ENCODE results near the gene MCF2L.
"Not testable (repeated sequence)": the region's sequence is repeated elsewhere in the genome, so short reads cannot be mapped to it uniquely, and the experiment has no call there.

MCF2L gene

GRCh38 chr13:113065406-113066141 lies 96.6 kb downstream of the MCF2L start:
- no peak for DNase-seq (ENCODE audit: low spot score)

GRCh38 chr13:113066142-113066455 lies 97.1 kb downstream of the MCF2L start:
- no peak for DNase-seq (ENCODE audit: low spot score)

DNA sequence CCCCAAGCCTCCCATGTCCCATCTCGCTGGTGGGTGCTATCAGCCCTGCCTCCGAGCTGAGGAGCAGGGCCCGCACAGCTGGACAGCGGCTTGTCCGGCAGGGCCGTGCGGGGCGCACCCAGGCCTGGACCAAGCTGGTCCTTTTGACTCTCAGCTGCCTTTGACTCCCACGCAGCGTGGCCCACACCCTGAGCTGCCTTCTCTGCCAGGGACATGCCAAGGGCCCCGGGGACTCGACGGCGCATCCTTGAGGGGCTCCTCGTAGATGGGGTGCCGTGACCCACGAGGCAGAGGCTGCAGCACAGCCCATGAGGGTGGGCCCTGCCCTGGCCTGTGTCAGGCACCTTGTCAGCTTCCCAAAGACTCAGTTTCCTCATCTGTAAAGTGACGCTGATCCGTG lies 97.7 kb downstream of the MCF2L start:
- no peak for DNase-seq (ENCODE audit: low spot score)

DNA sequence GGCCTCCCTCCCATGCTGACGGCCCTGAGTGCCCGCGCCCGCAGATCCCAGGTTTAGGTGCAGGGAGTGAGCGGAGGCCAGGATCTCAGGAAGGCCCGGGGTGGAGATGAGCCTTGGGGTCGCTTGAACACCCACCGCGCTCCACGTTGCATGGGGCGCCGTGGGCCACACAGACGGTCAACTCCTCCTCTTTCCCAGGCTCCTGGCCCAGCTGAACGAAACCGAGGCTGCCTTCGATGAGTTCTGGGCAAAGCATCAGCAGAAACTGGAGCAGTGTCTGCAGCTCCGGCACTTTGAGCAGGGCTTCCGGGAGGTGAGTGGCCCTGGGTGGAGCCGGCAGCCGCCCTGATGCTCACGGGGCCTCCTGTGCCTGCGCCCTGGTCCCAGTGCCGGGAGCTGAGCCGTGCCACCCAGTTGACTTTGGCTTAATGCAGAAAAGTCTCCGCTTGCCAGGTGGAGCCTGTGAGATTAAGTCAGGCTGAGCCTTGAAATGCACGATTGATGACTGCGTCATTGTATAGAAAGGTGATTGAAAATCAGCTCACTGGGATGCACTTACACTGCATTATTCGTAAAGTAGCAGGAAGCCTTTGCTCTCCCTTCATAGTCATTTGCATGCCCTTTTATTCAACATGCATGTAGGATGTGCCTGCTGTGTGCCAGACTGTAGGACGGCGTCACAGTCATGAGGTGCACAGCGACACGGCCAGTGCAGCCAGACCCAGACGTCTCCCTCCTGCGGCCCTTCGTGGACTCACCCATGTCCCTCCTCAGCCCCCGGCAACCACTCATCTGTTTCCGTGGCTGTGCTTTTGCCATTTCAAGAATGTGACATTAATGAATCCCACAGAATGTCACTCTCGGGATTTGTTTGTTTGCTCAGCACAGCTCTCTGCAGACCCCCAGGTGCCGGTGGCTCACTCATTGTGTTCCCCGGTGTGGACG lies 101.1 kb downstream of the MCF2L start:
- DNase-seq (ENCODE audit: low spot score), result no peak

GRCh38 chr13:113070855-113071254 lies 101.8 kb downstream of the MCF2L start:
- no peak for DNase-seq (ENCODE audit: low spot score)

DNA sequence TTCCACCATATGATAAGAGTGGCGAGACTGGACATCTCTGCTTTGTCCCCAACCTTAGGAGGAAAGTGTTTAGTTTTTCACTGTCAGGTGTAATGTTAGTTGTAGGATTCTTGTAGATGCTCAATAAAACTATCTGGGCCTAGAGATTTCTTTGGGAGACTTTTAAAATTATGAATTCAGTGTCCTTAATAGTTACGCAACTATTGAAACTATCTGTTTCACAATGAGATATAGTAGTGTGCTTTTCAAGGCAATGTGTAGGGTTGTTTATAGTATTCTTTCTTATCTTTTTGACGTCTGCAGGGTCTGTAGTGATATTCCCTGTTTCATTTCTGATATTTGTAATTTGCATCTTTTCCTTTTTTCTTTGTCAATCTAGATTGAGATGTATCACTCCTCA lies 103.4 kb downstream of the MCF2L start:
- no peak for DNase-seq (ENCODE audit: low spot score)

GRCh38 chr13:113073942-113074341 lies 104.9 kb downstream of the MCF2L start:
- DNase-seq (ENCODE audit: low spot score), result no peak

DNA sequence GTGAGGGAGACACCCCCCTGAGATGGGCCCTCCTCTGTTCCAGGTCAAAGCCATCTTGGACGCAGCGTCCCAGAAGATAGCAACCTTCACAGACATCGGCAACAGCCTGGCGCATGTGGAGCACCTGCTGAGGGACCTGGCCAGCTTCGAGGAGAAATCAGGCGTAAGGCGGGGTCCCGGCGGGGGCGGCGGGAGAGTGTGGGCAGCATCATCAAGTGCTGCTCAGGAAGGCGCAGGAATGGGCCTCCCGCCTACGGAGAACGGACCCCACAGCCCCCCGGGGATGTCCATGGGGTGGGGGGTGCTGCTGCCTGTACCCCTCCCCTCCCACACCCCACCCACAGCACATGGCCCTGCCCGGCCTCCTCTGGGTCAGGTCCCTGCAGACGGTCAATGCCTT lies 105.4 kb downstream of the MCF2L start:
- DNase-seq (ENCODE audit: low spot score), result no peak

GRCh38 chr13:113074876-113075275 lies 105.9 kb downstream of the MCF2L start:
- no peak for DNase-seq (ENCODE audit: low spot score)

- no peak for DNase-seq (ENCODE audit: low spot score)
Measured at GRCh38 chr13:113075711-113076110, 106.7 kb downstream of the MCF2L start.

DNA sequence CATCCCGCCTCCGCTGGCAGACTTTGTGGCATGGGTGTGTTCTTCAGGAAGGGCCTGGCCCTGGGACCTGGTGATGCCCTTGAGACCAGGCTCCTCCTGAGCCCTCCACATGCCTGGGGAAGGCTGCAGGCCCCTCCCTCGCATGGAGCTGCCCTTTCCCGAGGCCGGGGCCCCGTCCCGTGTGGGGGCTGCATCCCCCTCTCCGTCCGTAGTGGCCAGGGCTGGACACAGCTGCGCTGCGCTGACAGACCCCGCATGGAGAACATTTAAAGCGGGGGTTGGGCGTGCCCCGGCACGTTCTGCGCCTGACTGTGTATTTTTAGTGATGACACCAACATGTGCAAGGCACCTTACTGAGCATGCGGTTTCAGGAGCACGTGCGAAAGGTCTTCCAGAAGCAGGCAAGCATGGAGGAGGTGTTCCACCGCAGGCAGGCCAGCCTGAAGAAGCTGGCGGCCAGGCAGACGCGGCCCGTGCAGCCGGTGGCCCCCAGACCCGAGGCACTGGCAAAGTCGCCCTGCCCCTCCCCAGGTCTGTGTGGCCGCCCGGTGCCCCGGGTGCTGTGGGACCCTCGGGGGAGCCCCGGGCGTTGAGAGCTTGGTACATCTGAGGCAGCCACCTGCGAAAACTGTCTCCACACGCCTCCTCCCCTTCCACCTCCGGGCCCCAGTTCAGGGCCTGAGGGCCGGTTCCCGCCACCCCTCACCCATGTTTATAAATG lies 107.8 kb downstream of the MCF2L start:
- DNase-seq (ENCODE audit: low spot score), result no peak

GRCh38 chr13:113077566-113077952 lies 108.5 kb downstream of the MCF2L start:
- no peak for DNase-seq (ENCODE audit: low spot score)

DNA sequence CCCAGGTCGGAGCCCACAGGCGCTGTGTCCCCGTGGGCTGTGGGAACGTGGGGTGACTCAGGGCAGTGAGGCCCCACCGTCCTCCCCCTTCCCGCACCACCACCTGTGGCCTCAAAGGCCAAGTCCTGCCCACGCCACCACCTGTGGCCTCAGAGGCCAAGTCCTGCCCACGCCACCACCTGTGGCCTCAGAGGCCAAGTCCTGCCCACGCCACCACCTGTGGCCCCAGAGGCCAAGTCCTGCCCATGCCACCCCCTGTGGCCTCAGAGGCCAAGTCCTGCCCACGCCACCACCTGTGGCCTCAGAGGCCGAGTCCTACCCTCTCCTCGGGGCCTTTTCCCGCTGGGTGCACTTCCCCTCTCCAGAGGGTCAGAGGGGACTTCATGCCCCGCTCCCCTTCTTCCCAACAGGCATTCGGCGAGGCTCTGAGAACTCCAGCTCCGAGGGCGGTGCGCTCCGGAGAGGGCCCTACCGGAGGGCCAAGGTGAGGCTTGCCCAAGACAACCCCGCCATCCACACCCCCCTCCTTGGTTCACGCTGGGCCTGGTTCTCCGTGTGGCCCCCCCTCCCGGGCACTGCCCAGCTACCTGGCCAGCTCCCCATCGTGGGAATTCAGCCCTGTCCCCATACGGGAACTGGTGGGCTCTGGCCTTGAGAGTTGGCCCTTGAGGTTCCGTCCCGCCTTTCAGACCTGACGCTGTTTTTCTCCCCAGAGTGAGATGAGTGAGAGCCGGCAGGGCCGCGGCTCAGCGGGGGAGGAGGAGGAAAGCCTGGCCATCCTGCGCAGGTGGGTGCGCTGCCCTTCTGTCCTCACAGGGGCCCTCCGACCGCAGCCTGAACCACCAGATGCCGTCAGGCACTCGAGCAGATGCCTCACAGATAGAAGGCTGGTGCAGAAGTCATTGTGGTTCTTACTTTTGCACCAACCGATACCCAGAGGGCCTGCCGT lies 109.2 kb downstream of the MCF2L start:
- DNase-seq (ENCODE audit: low spot score), result no peak

GRCh38 chr13:113078902-113079780 lies 110.1 kb downstream of the MCF2L start:
- no peak for DNase-seq (ENCODE audit: low spot score)

- DNase-seq (ENCODE audit: low spot score), result not testable (repeated sequence)
Measured at GRCh38 chr13:113079781-113080080, 110.7 kb downstream of the MCF2L start.

DNA sequence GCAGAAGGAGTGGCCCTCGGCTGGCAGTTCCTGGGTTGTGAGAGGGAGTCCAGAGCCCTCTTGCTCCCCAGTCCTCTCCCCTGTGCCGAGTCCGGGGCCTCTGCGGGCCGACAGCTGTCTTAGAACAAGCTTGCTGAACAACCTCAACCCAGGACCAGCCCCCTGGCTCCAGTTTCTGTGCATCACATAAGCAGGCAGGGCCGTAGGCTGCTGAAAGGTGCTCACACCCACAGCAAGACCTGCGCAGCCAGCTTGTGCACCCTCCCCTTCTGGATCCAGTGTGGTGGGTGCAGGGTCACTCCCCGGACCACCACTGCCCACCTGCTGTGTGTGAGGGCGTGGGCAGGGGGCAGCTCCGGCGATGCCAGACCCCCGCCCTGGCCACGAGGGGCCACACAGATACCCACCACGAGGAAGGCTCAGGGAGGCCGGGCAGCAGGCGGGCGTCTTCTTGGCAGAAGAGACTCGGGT lies 111.4 kb downstream of the MCF2L start:
- no peak for DNase-seq (ENCODE audit: low spot score)

GRCh38 chr13:113080901-113081521 lies 112.0 kb downstream of the MCF2L start:
- DNase-seq (ENCODE audit: low spot score), result no peak

GRCh38 chr13:113082198-113083021 lies 113.4 kb downstream of the MCF2L start:
- DNase-seq (ENCODE audit: low spot score), result no peak

- no peak for DNase-seq (ENCODE audit: low spot score)
Measured at GRCh38 chr13:113083022-113083373, 114.0 kb downstream of the MCF2L start.

Data from left forelimb (tissue), 1 donor.